Activated naive CD4-positive, alpha-beta T cell treated with anti-CD3 and anti-CD28 coated beads, Interleukin-2, amount 50 U/mL, for 72 hours (primary cell): ENCODE measurements around the gene SCUBE1. TPM values are rescaled to one million over a fixed set of nuclear protein-coding genes. Genes with fewer than 3 reads are reported as not detected.

Source experiments
- ATAC-seq, 2 donors: fragments of 150-1000 bp; cut with Tn5 transposase; 2 replicates each; pipeline ENCODE4 v1.10.0; 2021; ENCODE audit warnings: mild to moderate bottlenecking in 2 of 2, moderate library complexity in 2 of 2
- DNase-seq, 2 donors: peaks; one replicate each; pipeline ENCODE4 v3.0.0; 2021 to 2022; ENCODE audit warnings: low spot score in 2 of 2
- H3K27ac Mint-ChIP-seq, 2 donors: one replicate each; pipeline ENCODE4 v1.8.0; 2022; ENCODE audit warnings: mild to moderate bottlenecking in 2 of 2, mixed read lengths in 2 of 2
- H3K36me3 Mint-ChIP-seq, 2 donors: one replicate each; pipeline ENCODE4 v1.8.0; 2022; ENCODE audit warnings: mixed read lengths in 2 of 2
- H3K9me3 Mint-ChIP-seq, 2 donors: one replicate each; pipeline ENCODE4 v1.8.0; 2022; ENCODE audit warnings: mixed read lengths in 2 of 2
- total RNA-seq, 2 donors: library from RNA; stranded (reverse); gene quantifications; one replicate each; pipeline ENCODE4 v1.2.3, GENCODE V29; 2022

Gene SCUBE1
- total RNA-seq, 2 donors from 2014 or later: 0.39 TPM; not detected in 1

DNA sequence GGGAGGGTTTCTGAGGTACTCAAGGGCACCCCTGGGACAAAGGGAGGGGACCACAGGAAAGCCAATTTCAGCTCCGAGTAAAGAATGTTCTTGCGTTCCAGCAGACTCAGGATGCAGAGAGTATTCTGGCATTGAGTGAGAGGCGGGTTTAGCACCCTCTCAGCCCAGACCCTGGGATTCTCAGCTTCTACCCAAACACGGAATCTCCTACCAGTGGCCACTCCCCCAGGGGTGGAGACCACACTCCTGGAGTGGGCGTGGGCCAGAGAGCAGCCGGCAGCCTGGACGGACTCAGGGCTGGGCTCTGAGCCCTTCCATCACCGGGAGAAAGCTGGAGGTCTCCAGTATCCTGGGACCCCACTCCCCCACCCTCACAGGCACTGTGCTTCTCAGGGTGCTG lies 130.1 kb downstream of the SCUBE1 start:
- DNase-seq (no peak), ATAC-seq (no peak)
- no peaks in the 10 kb centered on the region for H3K9me3 Mint-ChIP-seq
- no peaks in the 10 kb centered on the region for H3K36me3 Mint-ChIP-seq
- H3K27ac Mint-ChIP-seq: no peak overlapping the region

- H3K36me3 Mint-ChIP-seq: no peaks in the 10 kb centered on the region
- H3K27ac Mint-ChIP-seq: no peak overlapping the region
- ATAC-seq (no peak), DNase-seq (no peak)
- no peaks in the 10 kb centered on the region for H3K9me3 Mint-ChIP-seq
Measured at GRCh38 chr22:43212434-43212952, 130.7 kb downstream of the SCUBE1 start.

DNA sequence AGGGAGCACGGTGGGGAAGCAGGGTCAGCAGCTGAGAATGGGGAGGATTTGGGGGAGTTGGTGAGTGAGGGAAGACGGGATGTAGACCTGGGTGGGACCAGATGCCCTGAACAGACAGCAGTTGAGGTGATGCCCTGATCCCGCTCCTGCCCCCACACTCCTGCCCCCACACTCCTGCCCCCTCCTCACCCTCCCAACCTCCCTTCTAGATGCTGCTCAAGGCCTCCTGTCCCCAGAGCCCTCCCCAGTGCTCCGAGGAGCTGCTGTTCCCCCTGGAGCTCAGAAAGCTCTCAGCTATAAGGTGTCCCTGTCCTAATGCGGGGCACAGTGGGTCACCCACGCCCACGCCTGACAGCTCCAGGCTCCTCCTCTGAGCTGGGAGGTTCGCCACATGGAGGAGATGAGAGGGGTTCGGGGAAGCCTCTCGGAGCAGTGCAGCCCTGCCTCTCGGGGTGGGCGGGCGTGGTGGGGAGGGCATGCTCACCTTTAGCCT lies 131.2 kb downstream of the SCUBE1 start:
- no peak overlapping the region for H3K27ac Mint-ChIP-seq
- no peak for ATAC-seq
- no peaks in the 10 kb centered on the region for H3K36me3 Mint-ChIP-seq

GRCh38 chr22:43210631-43211515 lies 132.3 kb downstream of the SCUBE1 start:
- Mint-ChIP-seq H3K9me3 (no peaks in the 10 kb centered on the region), H3K36me3 (no peaks in the 10 kb centered on the region), H3K27ac (no peak overlapping the region)
- DNase-seq (no peak), ATAC-seq (no peak)

More for the DNA sequence above, 131.2 kb downstream of the SCUBE1 start:
- no peaks in the 10 kb centered on the region for H3K9me3 Mint-ChIP-seq
- no peak for DNase-seq

GRCh38 chr22:43209971-43210370 lies 133.2 kb downstream of the SCUBE1 start:
- Mint-ChIP-seq H3K9me3 (no peaks in the 10 kb centered on the region), H3K36me3 (no peaks in the 10 kb centered on the region), H3K27ac (no peak overlapping the region)
- ATAC-seq (no peak), DNase-seq (no peak)

GRCh38 chr22:43209523-43209890 lies 133.7 kb downstream of the SCUBE1 start:
- DNase-seq: no peak
- H3K36me3 Mint-ChIP-seq: no peaks in the 10 kb centered on the region
- H3K9me3 Mint-ChIP-seq: no peaks in the 10 kb centered on the region
- H3K27ac Mint-ChIP-seq: no peak overlapping the region
- no peak for ATAC-seq

DNA sequence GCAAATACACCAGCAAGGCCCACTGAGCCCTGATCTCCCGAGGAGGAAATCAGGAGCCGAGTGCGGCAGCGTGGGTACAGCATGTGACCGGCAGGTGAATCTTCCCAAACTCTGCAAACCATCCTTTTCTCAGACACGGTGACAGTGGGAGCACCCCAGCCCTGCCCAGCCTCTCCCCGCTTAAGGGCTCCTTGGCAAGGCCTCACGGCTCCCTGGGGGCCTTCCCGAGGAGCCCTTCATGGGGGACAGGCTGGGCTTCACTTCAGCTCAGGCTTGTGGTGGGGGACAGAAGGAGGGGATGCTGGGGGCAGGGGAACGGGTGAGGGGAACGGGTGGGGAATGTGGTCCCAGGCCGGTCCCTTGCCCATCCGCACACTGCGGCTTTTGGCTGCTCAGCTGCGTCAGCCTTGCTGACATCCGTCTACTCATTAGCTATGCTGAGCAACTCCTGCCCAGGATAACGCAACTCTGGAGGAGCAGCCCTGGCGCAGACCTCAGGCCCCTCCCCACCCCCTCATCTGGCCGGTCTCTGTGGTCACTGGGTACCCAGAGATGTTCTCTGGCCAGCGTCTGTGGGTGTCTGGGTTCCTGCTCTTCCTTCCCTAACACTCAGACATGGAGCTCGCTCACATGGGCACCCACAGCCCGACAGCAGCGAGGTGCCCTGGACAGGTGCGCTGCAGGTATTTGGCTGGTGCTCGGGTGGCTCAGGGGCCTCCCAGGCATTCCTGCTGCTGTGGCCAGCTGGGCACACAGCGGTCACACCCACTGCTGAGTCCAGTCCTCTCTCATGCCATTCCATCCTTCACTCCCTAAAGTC lies 134.3 kb downstream of the SCUBE1 start:
- ATAC-seq (no peak), DNase-seq (no peak)
- Mint-ChIP-seq H3K9me3 (no peaks in the 10 kb centered on the region), H3K27ac (no peak overlapping the region), H3K36me3 (no peaks in the 10 kb centered on the region)

- ATAC-seq: no peak
- no peaks in the 10 kb centered on the region for H3K36me3 Mint-ChIP-seq
- DNase-seq: no peak
- H3K9me3 Mint-ChIP-seq: no peaks in the 10 kb centered on the region
- H3K27ac Mint-ChIP-seq: no peak overlapping the region
Measured at GRCh38 chr22:43207849-43208702, 135.1 kb downstream of the SCUBE1 start.

- ATAC-seq (no peak), DNase-seq (no peak)
- Mint-ChIP-seq H3K36me3 (no peaks in the 10 kb centered on the region), H3K9me3 (no peaks in the 10 kb centered on the region), H3K27ac (no peak overlapping the region)
Measured at GRCh38 chr22:43207386-43207785, 135.8 kb downstream of the SCUBE1 start.

- DNase-seq (no peak), ATAC-seq (peak; percentile 18 to 22)
- Mint-ChIP-seq H3K36me3 (no peaks in the 10 kb centered on the region), H3K27ac (no peak overlapping the region), H3K9me3 (no peaks in the 10 kb centered on the region)
Measured at GRCh38 chr22:43206509-43207161, 136.5 kb downstream of the SCUBE1 start.

DNA sequence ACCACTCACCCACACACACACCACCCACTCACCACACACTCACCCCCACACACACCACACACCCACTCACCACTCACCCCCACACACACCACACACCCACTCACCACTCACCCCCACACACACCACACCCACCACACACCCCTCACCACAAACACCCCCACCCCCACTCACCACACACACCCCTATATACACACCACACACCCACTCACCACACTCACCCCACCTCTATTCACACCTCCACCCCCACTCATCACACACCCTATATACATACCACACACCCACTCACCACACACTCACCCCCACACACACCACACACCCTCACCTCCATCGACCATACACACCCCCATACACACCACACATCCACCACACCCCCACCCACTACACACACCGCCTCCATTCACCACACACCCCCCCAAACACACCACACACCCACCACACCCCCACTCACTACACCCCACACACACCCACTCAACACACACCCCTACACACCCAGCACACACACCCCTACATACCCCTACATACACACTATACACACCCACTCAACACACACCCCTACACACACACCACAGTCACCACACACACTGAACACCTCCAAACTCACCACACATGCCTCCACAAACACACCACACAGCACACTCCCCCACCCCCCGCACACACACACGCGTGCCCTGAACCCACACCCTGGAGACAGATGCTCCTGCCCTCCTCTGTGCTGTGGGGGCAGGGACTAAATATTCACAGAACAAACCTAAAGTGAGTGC lies 137.2 kb downstream of the SCUBE1 start:
- no peak overlapping the region for H3K27ac Mint-ChIP-seq
- H3K9me3 Mint-ChIP-seq: no peaks in the 10 kb centered on the region
- DNase-seq (no peak), ATAC-seq (peak; percentile 32 to 42)
- H3K36me3 Mint-ChIP-seq: no peaks in the 10 kb centered on the region

GRCh38 chr22:43205261-43205691 lies 137.9 kb downstream of the SCUBE1 start:
- H3K27ac Mint-ChIP-seq: no peak overlapping the region
- no peaks in the 10 kb centered on the region for H3K9me3 Mint-ChIP-seq
- no peaks in the 10 kb centered on the region for H3K36me3 Mint-ChIP-seq
- peak; percentile 28 to 31 for ATAC-seq
- DNase-seq: no peak

- no peak overlapping the region for H3K27ac Mint-ChIP-seq
- ATAC-seq: no peak
- no peaks in the 10 kb centered on the region for H3K36me3 Mint-ChIP-seq
- no peak for DNase-seq
- no peaks in the 10 kb centered on the region for H3K9me3 Mint-ChIP-seq
Measured at GRCh38 chr22:43203471-43203981, 139.6 kb downstream of the SCUBE1 start.

- no peak for DNase-seq
- Mint-ChIP-seq H3K9me3 (no peaks in the 10 kb centered on the region), H3K36me3 (no peaks in the 10 kb centered on the region), H3K27ac (peak overlapping the region in 1 of 2 donors; percentile 29)
- ATAC-seq: no peak
Measured at GRCh38 chr22:43202756-43203410, 140.3 kb downstream of the SCUBE1 start.

GRCh38 chr22:43202326-43202725 lies 140.8 kb downstream of the SCUBE1 start:
- no peaks in the 10 kb centered on the region for H3K9me3 Mint-ChIP-seq
- DNase-seq: no peak
- no peaks in the 10 kb centered on the region for H3K36me3 Mint-ChIP-seq
- H3K27ac Mint-ChIP-seq: no peak overlapping the region
- no peak for ATAC-seq
